NOMO-1 treated with DMSO at 0.1 percent for 48 hours (cell line): ENCODE data around the gene GULP1.
"Not testable (repeated sequence)": the region's sequence is repeated elsewhere in the genome, so short reads cannot be mapped to it uniquely, and the experiment has no call there.

ENCODE experiments used
- DNase-seq: peaks from one replicate; lab custom pipeline; 2025; ENCODE audit not compliant: unreplicated experiment; lab: John Stamatoyannopoulos, UW

The GULP1 gene

GRCh38 chr2:188292348-188293239, 920 bp downstream of the GULP1 start:
- no peak for DNase-seq

GRCh38 chr2:188293601-188294351, 2.1 kb downstream of the GULP1 start:
- no peak for DNase-seq

GRCh38 chr2:188294352-188294926, 2.8 kb downstream of the GULP1 start:
- no peak for DNase-seq

GRCh38 chr2:188295067-188295685, 3.5 kb downstream of the GULP1 start:
- no peak for DNase-seq

GRCh38 chr2:188297978-188298377, 6.3 kb downstream of the GULP1 start:
- DNase-seq: no peak

GRCh38 chr2:188298937-188299371, 7.3 kb downstream of the GULP1 start:
- not testable (repeated sequence) for DNase-seq

- no peak for DNase-seq
These were observed 11.8 kb downstream of the GULP1 start for GRCh38 chr2:188303363-188304031.

GRCh38 chr2:188305271-188305670, 13.6 kb downstream of the GULP1 start:
- no peak for DNase-seq

GRCh38 chr2:188306271-188306670, 14.6 kb downstream of the GULP1 start:
- DNase-seq: no peak

GRCh38 chr2:188307850-188308283, 16.2 kb downstream of the GULP1 start:
- no peak for DNase-seq

- DNase-seq: no peak
These were observed 16.8 kb downstream of the GULP1 start for GRCh38 chr2:188308483-188308882.

- DNase-seq: no peak
These were observed 17.7 kb downstream of the GULP1 start for GRCh38 chr2:188309364-188309763.

- DNase-seq: no peak
These were observed 22.8 kb downstream of the GULP1 start for GRCh38 chr2:188314314-188315054.

- DNase-seq: no peak
These were observed 24.1 kb downstream of the GULP1 start for GRCh38 chr2:188315750-188316149.

- no peak for DNase-seq
These were observed 24.7 kb downstream of the GULP1 start for GRCh38 chr2:188316342-188316741.

- DNase-seq: no peak
These were observed 25.2 kb downstream of the GULP1 start for GRCh38 chr2:188316791-188317423.

- no peak for DNase-seq
These were observed 26.6 kb downstream of the GULP1 start for GRCh38 chr2:188318161-188318749.

GRCh38 chr2:188319838-188320237, 28.2 kb downstream of the GULP1 start:
- no peak for DNase-seq

- DNase-seq: no peak
These were observed 29.2 kb downstream of the GULP1 start for GRCh38 chr2:188320861-188321260.
